ENCODE data around the gene TNXB.

GRCh38 chr6:32158052-32158451, 48.9 kb upstream of the TNXB start:
- no peak for TF ChIP-seq CTCF (conservative IDR thresholded peaks at IDR 0.05 in 1 of 2, IDR thresholded peaks at IDR 0.05 in 1 of 2; ENCODE audit: low read depth in 1 of 2, low read length in 2 of 2)
- TF ChIP-seq EZH2 (IDR thresholded peaks at IDR 0.05; ENCODE audit: low read length, missing control alignments), result no peak
